Smooth muscle cell (in vitro differentiated cells): ENCODE data around the gene MYO10. TPM values are rescaled to one million over a fixed set of nuclear protein-coding genes. Genes with fewer than 3 reads are reported as not detected.

Experiments used
- DNase-seq: peaks from one replicate; lab custom pipeline; 2025; ENCODE audit not compliant: unreplicated experiment; lab: John Stamatoyannopoulos, UW
- H2AFZ ChIP-seq: fragments of 200-600 bp; sonication (generic); 2 replicates; pipeline ENCODE4 v1.6.0; 2016; ENCODE audit warnings: antibody characterized with exemption, low read depth, mild to moderate bottlenecking
- H3F3A ChIP-seq: fragments of 200-600 bp; sonication (generic); 2 replicates; pipeline ENCODE4 v1.6.0; 2017; ENCODE audit warnings: antibody characterized with exemption, low read depth
- H3K27ac ChIP-seq: fragments of 200-600 bp; sonication (generic); 2 replicates; pipeline ENCODE4 v1.5.1; 2016; ENCODE audit warnings: low read depth, mild to moderate bottlenecking
- H3K27me3 ChIP-seq: fragments of 200-600 bp; sonication (generic); 2 replicates; pipeline ENCODE4 v1.6.1; 2016; ENCODE audit warnings: low read depth, mild to moderate bottlenecking
- H3K36me3 ChIP-seq: fragments of 200-600 bp; sonication (generic); 2 replicates; pipeline ENCODE4 v1.5.1; 2016; ENCODE audit warnings: low read depth
- H3K4me1 ChIP-seq: fragments of 200-600 bp; sonication (generic); 2 replicates; pipeline ENCODE4 v1.5.1; 2016; ENCODE audit warnings: low read depth
- H3K4me2 ChIP-seq: fragments of 200-600 bp; sonication (generic); 2 replicates; pipeline ENCODE4 v1.6.0; 2016; ENCODE audit warnings: mild to moderate bottlenecking
- H3K4me3 ChIP-seq: fragments of 200-600 bp; sonication (generic); 2 replicates; pipeline ENCODE4 v1.5.1; 2016; ENCODE audit warnings: mild to moderate bottlenecking
- H3K79me2 ChIP-seq: fragments of 200-600 bp; sonication (generic); 2 replicates; pipeline ENCODE4 v1.6.0; 2016; ENCODE audit warnings: low read depth, mild to moderate bottlenecking
- H3K9ac ChIP-seq: fragments of 200-600 bp; sonication (generic); 2 replicates; pipeline ENCODE4 v1.6.0; 2016; ENCODE audit warnings: low read depth
- H3K9me3 ChIP-seq: fragments of 200-600 bp; sonication (generic); replicated peaks from 2 replicates; pipeline ENCODE4 v1.5.1; 2016; ENCODE audit warnings: low read depth
- H4K20me1 ChIP-seq: fragments of 200-600 bp; sonication (generic); 2 replicates; pipeline ENCODE4 v1.6.0; 2016; ENCODE audit warnings: low read depth
- WGBS: methylation state at CpG from one replicate; pipeline ENCODE4 v1.1.7; 2016; ENCODE audit warnings: low lambda C conversion rate; 5-methylcytosine and 5-hydroxymethylcytosine counted together
- polyA plus RNA-seq: library from polyadenylated mRNA; unstranded; fragments of >200 nt; fragmentation: Nextera tagmentation; extraction: Ambion mirVana; gene quantifications from 2 replicates; pipeline ENCODE4 v1.2.1, GENCODE V29; 2016
- total RNA-seq: library from RNA; depleted of rRNA; stranded (reverse); fragments of >200 nt; gene quantifications from 2 replicates; pipeline ENCODE4 v1.2.3, GENCODE V29; 2014
- TF ChIP-seq, protein P1 (sequence below): fragments of 200-600 bp; sonication (generic); IDR thresholded peaks from 2 replicates; pipeline ENCODE4 v1.5.1; 2017; ENCODE audit warnings: borderline replicate concordance, mild to moderate bottlenecking, antibody characterized with exemption; ENCODE audit not compliant: insufficient read depth, poor library complexity, severe bottlenecking

Gene MYO10
- total and polyA plus RNA-seq, 2 experiments from 2014 or later = 76.4 to 96.8 TPM

DNA sequence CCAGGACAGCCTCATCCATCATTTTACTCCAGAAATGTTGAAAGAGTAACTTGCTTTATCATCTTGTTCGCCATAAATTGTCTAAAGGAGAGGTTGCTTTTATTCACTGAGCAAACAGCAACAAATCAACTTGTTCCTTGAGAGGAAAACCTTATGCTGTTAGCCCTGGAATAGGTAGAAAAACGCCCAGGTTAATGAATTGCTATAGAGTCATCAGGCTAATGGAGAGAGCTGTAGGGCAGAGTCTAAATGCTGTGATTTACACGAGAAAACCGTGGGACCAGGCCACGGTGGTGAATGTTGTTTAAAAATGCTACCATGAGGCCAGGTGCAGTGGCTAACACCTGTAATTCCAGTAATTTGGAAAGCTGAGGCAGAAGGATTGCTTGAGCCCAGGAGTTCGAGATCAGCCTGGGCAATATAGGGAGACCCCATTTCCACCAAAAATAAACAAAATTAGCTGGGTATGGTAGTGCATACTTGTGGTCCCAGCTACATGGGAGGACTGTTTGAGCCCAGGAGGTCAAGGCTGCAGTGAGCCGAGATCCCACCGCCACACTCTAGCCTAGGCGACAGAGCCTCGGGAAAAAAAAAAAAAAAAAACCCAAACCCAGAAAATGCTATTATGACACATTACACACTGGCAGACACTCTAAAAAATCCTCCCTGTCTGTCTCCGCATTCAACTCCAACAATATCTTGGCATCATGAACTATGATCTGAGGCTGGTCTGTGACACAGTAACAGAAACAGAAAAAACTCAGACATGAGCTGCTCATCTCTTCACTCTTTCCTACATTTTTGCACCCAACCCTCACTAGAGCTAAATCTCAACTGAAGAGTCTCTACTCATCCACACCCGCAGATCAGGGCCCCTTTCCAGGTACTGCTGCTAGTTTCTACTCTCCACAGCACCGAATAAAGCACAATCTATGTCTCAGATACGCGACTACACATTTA, 200.7 kb downstream of the MYO10 start:
- Histone ChIP-seq H3K4me3 (peak overlapping the region; percentile 26), H3K27ac (peak overlapping the region; percentile 92), H3K36me3 (peaks cover 8% of the 10 kb centered on the region), H3K79me2 (peaks cover 36% of the 10 kb centered on the region), H2AFZ (no peak overlapping the region), H3K9ac (peak overlapping the region; percentile 53), H3F3A (peaks cover 8% of the 10 kb centered on the region), H3K9me3 (no peaks in the 10 kb centered on the region), H3K4me2 (peak overlapping the region; percentile 79), H3K4me1 (peaks cover 42% of the 10 kb centered on the region), H4K20me1 (peaks cover 100% of the 10 kb centered on the region), H3K27me3 (no peaks in the 10 kb centered on the region)
- DNase-seq = no peak
- TF ChIP-seq, protein P1, sequence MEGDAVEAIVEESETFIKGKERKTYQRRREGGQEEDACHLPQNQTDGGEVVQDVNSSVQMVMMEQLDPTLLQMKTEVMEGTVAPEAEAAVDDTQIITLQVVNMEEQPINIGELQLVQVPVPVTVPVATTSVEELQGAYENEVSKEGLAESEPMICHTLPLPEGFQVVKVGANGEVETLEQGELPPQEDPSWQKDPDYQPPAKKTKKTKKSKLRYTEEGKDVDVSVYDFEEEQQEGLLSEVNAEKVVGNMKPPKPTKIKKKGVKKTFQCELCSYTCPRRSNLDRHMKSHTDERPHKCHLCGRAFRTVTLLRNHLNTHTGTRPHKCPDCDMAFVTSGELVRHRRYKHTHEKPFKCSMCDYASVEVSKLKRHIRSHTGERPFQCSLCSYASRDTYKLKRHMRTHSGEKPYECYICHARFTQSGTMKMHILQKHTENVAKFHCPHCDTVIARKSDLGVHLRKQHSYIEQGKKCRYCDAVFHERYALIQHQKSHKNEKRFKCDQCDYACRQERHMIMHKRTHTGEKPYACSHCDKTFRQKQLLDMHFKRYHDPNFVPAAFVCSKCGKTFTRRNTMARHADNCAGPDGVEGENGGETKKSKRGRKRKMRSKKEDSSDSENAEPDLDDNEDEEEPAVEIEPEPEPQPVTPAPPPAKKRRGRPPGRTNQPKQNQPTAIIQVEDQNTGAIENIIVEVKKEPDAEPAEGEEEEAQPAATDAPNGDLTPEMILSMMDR = no peak
- 56% methylated on average over 15 of the region's 15 CpGs for WGBS

GRCh38 chr5:16733331-16734006, 202.6 kb downstream of the MYO10 start:
- Histone ChIP-seq H3K4me1 (peaks cover 37% of the 10 kb centered on the region), H3K9me3 (no peaks in the 10 kb centered on the region), H3K27me3 (no peaks in the 10 kb centered on the region), H3K4me2 (no peak overlapping the region), H3K79me2 (peaks cover 33% of the 10 kb centered on the region), H3F3A (peaks cover 11% of the 10 kb centered on the region), H3K36me3 (peaks cover 8% of the 10 kb centered on the region), H3K9ac (no peak overlapping the region), H3K27ac (peak overlapping the region; percentile 23), H3K4me3 (no peak overlapping the region), H4K20me1 (peaks cover 100% of the 10 kb centered on the region), H2AFZ (no peak overlapping the region)
- no peak for DNase-seq
- WGBS = 89% methylated on average over 12 of the region's 12 CpGs
- TF ChIP-seq, protein P1 = no peak

- no peak overlapping the region for H3K9ac ChIP-seq
- H3K4me2 ChIP-seq = no peak overlapping the region
- 96% methylated on average over 5 of the region's 5 CpGs for WGBS
- H3K4me3 ChIP-seq = no peak overlapping the region
- DNase-seq = no peak
- peaks cover 8% of the 10 kb centered on the region for H3K36me3 ChIP-seq
- H3F3A ChIP-seq = peaks cover 11% of the 10 kb centered on the region
- H3K4me1 ChIP-seq = peaks cover 29% of the 10 kb centered on the region
- no peaks in the 10 kb centered on the region for H3K9me3 ChIP-seq
- H3K27me3 ChIP-seq = no peaks in the 10 kb centered on the region
- peaks cover 36% of the 10 kb centered on the region for H3K79me2 ChIP-seq
- H3K27ac ChIP-seq = no peak overlapping the region
- peaks cover 100% of the 10 kb centered on the region for H4K20me1 ChIP-seq
- no peak overlapping the region for H2AFZ ChIP-seq
- TF ChIP-seq, protein P1 = no peak
These were observed 203.7 kb downstream of the MYO10 start for GRCh38 chr5:16732356-16732755.
